ENCODE results near the gene NFIC.

DNA sequence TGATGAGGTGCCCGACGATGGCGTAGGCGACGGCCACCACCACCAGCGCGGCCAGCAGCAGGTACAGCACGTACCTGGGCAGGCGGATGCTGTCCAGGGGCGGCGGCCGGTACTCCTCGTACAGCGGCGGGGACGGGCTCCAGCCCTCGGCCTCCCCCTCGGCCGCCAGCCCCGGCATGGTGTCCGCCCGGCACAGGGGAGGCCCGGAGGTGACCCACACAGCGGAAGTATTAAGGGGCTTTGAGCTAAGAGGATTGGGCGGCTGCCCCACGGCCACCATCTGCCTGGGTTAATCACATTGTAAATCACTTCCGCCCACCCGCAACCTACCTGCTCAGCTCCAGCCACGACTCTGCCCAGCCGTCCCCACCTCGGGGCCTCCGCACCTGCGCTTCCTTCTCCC lies 116.8 kb downstream of the NFIC start, which contains the start of gene SMIM44:
- TF ChIP-seq, protein P1, sequence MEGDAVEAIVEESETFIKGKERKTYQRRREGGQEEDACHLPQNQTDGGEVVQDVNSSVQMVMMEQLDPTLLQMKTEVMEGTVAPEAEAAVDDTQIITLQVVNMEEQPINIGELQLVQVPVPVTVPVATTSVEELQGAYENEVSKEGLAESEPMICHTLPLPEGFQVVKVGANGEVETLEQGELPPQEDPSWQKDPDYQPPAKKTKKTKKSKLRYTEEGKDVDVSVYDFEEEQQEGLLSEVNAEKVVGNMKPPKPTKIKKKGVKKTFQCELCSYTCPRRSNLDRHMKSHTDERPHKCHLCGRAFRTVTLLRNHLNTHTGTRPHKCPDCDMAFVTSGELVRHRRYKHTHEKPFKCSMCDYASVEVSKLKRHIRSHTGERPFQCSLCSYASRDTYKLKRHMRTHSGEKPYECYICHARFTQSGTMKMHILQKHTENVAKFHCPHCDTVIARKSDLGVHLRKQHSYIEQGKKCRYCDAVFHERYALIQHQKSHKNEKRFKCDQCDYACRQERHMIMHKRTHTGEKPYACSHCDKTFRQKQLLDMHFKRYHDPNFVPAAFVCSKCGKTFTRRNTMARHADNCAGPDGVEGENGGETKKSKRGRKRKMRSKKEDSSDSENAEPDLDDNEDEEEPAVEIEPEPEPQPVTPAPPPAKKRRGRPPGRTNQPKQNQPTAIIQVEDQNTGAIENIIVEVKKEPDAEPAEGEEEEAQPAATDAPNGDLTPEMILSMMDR (IDR thresholded peaks at IDR 0.05) = no peak
- TF ChIP-seq POLR2A (IDR thresholded peaks at IDR 0.05) = no peak
